Ishikawa (cell line): ENCODE measurements around the gene DNAI4.

Experiments used
- CEBPB ChIP-seq: IDR thresholded peaks from 2 replicates; pipeline ENCODE4 v1.6.1; 2012
- CREB1 ChIP-seq: IDR thresholded peaks from 2 replicates; pipeline ENCODE4 v1.6.1; 2012; ENCODE audit warnings: low read depth
- EGR1 ChIP-seq: IDR thresholded peaks from 2 replicates; pipeline ENCODE4 v1.6.1; 2012
- EP300 ChIP-seq: IDR thresholded peaks from 2 replicates; pipeline ENCODE4 v1.6.1; 2012; ENCODE audit warnings: borderline replicate concordance
- FOXM1 ChIP-seq: IDR thresholded peaks from 2 replicates; pipeline ENCODE4 v1.6.1; 2012; ENCODE audit warnings: low read depth, borderline replicate concordance
- NFIC ChIP-seq: IDR thresholded peaks from 2 replicates; pipeline ENCODE4 v1.6.1; 2012
- RAD21 ChIP-seq: IDR thresholded peaks from 2 replicates; pipeline ENCODE4 v1.6.1; 2012; ENCODE audit warnings: low read depth
- TAF1 ChIP-seq: IDR thresholded peaks from 2 replicates; pipeline ENCODE4 v1.6.1; 2012; ENCODE audit warnings: low read depth, mild to moderate bottlenecking
- TCF12 ChIP-seq: IDR thresholded peaks from 2 replicates; pipeline ENCODE4 v1.6.1; 2012; ENCODE audit warnings: low read depth
- TEAD4 ChIP-seq: IDR thresholded peaks from 2 replicates; pipeline ENCODE4 v1.6.1; 2012
- YY1 ChIP-seq: IDR thresholded peaks from 2 replicates; pipeline ENCODE4 v1.6.1; 2012; ENCODE audit warnings: low read depth
- ZBTB7A ChIP-seq: IDR thresholded peaks from 2 replicates; pipeline ENCODE4 v1.6.1; 2012; ENCODE audit warnings: low read depth
- TF ChIP-seq, protein P1 (sequence below): IDR thresholded peaks from 2 replicates; pipeline ENCODE4 v1.6.1; 2012
- TF ChIP-seq, protein P2 (sequence below): IDR thresholded peaks from 2 replicates; pipeline ENCODE4 v1.6.1; 2012
- TF ChIP-seq, protein P3 (sequence below): IDR thresholded peaks from 2 replicates; pipeline ENCODE4 v1.6.1; 2012; ENCODE audit warnings: low read depth, mild to moderate bottlenecking

Gene DNAI4

DNA sequence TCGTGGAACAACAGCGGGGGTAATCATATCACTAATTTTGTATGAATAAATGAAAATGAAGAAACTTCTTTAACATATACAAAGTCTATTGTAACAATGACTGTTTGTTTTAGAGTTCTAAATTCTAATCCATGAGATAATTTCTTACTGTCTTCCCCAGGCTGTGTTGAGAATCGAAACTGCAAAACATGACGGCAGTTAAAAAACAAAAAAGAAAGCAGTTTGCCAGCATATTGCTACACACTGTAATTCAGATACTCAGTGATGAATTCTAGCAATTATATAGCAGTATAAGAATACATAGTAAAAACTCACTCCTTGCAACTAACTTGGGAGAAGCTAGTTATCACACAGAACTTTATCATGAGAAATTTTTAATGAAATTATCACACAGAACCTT is 145.7 kb downstream of the DNAI4 start:
- TF ChIP-seq TAF1 (no peak), NFIC (no peak), TCF12 (no peak), YY1 (no peak), EGR1 (no peak), TEAD4 (no peak)
- TF ChIP-seq, protein P1, sequence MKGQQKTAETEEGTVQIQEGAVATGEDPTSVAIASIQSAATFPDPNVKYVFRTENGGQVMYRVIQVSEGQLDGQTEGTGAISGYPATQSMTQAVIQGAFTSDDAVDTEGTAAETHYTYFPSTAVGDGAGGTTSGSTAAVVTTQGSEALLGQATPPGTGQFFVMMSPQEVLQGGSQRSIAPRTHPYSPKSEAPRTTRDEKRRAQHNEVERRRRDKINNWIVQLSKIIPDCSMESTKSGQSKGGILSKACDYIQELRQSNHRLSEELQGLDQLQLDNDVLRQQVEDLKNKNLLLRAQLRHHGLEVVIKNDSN: no peak

DNA sequence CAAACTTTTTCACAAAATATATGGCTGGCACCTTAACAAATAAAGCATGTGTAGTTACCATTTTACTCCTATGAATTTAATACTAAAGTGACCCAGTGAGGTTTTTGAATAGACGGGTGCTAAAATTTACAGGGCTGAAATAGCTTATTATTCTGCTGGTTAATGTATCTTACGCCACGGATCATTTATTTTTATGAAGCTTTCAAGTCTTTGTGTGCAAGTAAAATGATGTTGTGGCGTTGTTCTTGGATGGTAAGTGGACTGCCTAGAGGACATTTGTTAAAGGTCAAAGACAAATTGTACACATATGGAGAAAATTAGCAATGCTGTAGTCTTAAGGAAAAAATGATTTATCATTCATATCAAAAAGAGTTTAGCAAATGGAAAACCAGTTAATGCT is 146.4 kb downstream of the DNAI4 start:
- no peak for TF ChIP-seq TEAD4
- no peak for TF ChIP-seq NFIC
- TF ChIP-seq EGR1: no peak
- TF ChIP-seq ZBTB7A: no peak
- no peak for TF ChIP-seq CEBPB
- no peak for TF ChIP-seq TCF12

DNA sequence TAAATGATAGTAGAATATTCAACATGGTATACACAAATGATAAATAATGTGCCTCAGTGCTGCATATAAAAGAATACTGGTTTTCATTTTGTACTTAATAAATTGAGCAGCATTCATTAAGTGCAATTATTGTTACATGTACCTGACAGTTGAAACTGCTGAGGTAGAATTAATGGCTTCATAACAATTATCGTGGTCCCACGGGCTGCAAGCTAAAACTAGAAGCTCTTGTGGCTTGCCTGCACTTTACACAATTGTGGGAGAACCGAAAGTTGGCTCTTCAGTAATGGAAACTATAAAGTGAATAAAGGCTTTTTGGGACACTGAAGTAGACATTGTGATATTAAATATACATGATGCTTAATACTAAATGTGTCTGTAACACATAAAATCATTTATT is 146.8 kb downstream of the DNAI4 start:
- TF ChIP-seq YY1 (no peak), CEBPB (no peak), EP300 (no peak), CREB1 (no peak), TEAD4 (no peak), EGR1 (no peak)

DNA sequence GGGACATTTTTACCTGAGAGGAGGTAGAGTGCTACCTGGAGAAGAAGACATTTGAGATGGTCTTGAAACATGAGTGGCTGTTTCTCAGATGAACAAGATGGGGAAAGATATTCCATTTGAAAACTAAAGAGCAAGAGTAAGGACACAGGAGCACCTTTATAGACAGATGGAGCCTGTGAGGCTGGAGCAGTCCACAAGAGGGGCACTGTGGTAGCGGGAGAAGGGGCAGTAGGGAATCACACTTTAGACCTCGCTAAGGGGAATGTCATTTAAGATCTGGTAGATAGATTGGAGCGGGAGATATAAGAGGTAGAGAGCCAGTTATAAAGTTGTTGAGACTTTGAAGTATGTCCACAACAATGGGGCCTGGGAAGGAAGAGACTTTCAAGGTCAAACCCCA is 149.0 kb downstream of the DNAI4 start:
- TF ChIP-seq CREB1 (no peak), TEAD4 (no peak), ZBTB7A (no peak), TAF1 (no peak)
- TF ChIP-seq, protein P1: no peak

DNA sequence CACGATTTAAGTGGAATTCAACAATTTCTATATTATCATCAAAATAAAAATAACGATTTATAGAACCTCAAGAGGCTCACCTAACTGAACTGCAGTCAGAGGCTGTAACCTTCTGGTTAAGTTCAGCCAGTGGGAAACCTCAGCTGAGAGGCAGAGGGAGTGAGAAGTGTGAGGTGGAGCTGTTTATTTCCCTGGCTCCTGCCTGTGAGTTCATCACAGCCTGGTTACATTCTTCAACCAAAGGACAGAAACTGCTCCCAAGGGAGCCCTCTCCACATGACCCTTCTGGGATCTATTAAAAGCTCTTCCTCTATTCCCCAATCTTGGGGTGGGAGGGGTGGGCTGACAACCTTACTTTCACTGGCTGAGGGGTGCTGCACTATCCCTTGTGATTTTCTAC is 150.2 kb downstream of the DNAI4 start:
- TF ChIP-seq EP300 (no peak), TAF1 (no peak), FOXM1 (no peak), CREB1 (no peak), NFIC (no peak), ZBTB7A (no peak), CEBPB (no peak), TCF12 (no peak), EGR1 (no peak)
- TF ChIP-seq, protein P2, sequence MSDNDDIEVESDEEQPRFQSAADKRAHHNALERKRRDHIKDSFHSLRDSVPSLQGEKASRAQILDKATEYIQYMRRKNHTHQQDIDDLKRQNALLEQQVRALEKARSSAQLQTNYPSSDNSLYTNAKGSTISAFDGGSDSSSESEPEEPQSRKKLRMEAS: no peak
- TF ChIP-seq, protein P1: no peak

DNA sequence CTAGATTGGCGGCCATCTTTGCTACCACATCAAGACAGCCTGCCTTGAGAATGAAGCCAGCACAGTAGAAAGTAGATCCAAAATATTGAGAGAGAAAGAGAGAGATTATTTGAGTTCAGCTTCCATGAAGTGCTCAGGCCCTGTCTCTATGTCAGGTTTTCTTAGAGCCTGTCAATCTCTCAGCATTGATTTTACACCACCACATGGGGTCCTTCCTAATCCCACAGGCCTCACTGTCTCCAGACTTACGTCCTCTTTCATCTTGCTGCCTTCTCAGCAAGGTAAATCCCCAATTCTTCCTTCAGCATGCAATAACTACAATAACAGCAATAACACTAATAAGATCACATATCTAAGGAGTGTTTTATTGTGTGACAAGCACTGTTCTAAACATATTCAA is 151.4 kb downstream of the DNAI4 start:
- no peak for TF ChIP-seq CREB1
- no peak for TF ChIP-seq RAD21
- TF ChIP-seq, protein P2: no peak
- no peak for TF ChIP-seq NFIC
- no peak for TF ChIP-seq ZBTB7A
- TF ChIP-seq, protein P3, sequence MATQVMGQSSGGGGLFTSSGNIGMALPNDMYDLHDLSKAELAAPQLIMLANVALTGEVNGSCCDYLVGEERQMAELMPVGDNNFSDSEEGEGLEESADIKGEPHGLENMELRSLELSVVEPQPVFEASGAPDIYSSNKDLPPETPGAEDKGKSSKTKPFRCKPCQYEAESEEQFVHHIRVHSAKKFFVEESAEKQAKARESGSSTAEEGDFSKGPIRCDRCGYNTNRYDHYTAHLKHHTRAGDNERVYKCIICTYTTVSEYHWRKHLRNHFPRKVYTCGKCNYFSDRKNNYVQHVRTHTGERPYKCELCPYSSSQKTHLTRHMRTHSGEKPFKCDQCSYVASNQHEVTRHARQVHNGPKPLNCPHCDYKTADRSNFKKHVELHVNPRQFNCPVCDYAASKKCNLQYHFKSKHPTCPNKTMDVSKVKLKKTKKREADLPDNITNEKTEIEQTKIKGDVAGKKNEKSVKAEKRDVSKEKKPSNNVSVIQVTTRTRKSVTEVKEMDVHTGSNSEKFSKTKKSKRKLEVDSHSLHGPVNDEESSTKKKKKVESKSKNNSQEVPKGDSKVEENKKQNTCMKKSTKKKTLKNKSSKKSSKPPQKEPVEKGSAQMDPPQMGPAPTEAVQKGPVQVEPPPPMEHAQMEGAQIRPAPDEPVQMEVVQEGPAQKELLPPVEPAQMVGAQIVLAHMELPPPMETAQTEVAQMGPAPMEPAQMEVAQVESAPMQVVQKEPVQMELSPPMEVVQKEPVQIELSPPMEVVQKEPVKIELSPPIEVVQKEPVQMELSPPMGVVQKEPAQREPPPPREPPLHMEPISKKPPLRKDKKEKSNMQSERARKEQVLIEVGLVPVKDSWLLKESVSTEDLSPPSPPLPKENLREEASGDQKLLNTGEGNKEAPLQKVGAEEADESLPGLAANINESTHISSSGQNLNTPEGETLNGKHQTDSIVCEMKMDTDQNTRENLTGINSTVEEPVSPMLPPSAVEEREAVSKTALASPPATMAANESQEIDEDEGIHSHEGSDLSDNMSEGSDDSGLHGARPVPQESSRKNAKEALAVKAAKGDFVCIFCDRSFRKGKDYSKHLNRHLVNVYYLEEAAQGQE: no peak
- TF ChIP-seq YY1: no peak
- TF ChIP-seq CEBPB: no peak
- no peak for TF ChIP-seq EP300
- TF ChIP-seq FOXM1: no peak

DNA sequence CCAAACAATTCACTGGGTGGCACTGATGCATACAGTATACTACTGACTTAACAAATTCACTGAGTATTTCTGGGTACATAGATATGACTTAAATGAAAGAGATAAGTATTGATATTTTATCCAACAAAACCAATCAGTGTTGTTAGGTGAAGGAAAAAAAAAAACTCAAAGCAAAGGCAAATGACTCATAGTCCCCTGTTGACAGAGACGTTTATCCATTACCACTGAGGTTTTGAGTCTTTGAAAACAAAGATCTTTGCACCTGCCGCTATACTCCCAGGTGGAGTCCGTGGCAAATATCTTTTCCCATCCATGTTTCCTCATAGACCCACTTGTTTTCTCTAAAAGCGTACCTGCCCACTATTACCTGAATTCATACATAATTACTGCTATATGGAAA is 154.0 kb downstream of the DNAI4 start:
- TF ChIP-seq CEBPB (no peak), CREB1 (no peak), TAF1 (no peak), TEAD4 (no peak), FOXM1 (no peak)
- TF ChIP-seq, protein P3: no peak
